ENCODE measurements around the gene SNAI3.
"Not testable (repeated sequence)": the region's sequence is repeated elsewhere in the genome, so short reads cannot be mapped to it uniquely, and the experiment has no call there.

Gene SNAI3

GRCh38 chr16:88669980-88670379 lies 16.3 kb downstream of the SNAI3 start:
- no peak for DNase-seq (ENCODE audit: low read depth)

GRCh38 chr16:88669493-88669892 lies 16.8 kb downstream of the SNAI3 start:
- not testable (repeated sequence) for DNase-seq (ENCODE audit: low read depth)

- DNase-seq (ENCODE audit: low read depth) = no peak
These were observed 18.8 kb downstream of the SNAI3 start for GRCh38 chr16:88667461-88667860.

- no peak for DNase-seq (ENCODE audit: low read depth)
These were observed 20.7 kb downstream of the SNAI3 start for GRCh38 chr16:88665570-88665969.

GRCh38 chr16:88665148-88665547 lies 21.2 kb downstream of the SNAI3 start:
- no peak for DNase-seq (ENCODE audit: low read depth)

GRCh38 chr16:88662843-88663606 lies 23.3 kb downstream of the SNAI3 start, which contains the start of gene MVD:
TSS of gene MVD (minus strand) at chr16:88663091. CDS start at chr16:88663080, 11 bp downstream.
- peak; percentile 93 for DNase-seq (ENCODE audit: low read depth)

- DNase-seq (ENCODE audit: low read depth) = no peak
These were observed 24.0 kb downstream of the SNAI3 start for GRCh38 chr16:88662222-88662842.

GRCh38 chr16:88661468-88661867 lies 24.8 kb downstream of the SNAI3 start:
- DNase-seq (ENCODE audit: low read depth) = no peak

GRCh38 chr16:88659160-88659559 lies 27.1 kb downstream of the SNAI3 start:
- no peak for DNase-seq (ENCODE audit: low read depth)

- no peak for DNase-seq (ENCODE audit: low read depth)
These were observed 27.6 kb downstream of the SNAI3 start for GRCh38 chr16:88658714-88659113.

- no peak for DNase-seq (ENCODE audit: low read depth)
These were observed 28.9 kb downstream of the SNAI3 start for GRCh38 chr16:88657371-88657770.

GRCh38 chr16:88656291-88656980 lies 29.9 kb downstream of the SNAI3 start:
- DNase-seq (ENCODE audit: low read depth) = no peak

GRCh38 chr16:88655733-88656281 lies 30.5 kb downstream of the SNAI3 start:
- no peak for DNase-seq (ENCODE audit: low read depth)

GRCh38 chr16:88655053-88655732 lies 31.1 kb downstream of the SNAI3 start:
- DNase-seq (ENCODE audit: low read depth) = no peak

GRCh38 chr16:88654363-88655052 lies 31.8 kb downstream of the SNAI3 start:
- no peak for DNase-seq (ENCODE audit: low read depth)

- DNase-seq (ENCODE audit: low read depth) = no peak
These were observed 32.5 kb downstream of the SNAI3 start for GRCh38 chr16:88653596-88654362.

GRCh38 chr16:88653101-88653500 lies 33.2 kb downstream of the SNAI3 start:
- DNase-seq (ENCODE audit: low read depth) = no peak

- DNase-seq (ENCODE audit: low read depth) = no peak
These were observed 33.6 kb downstream of the SNAI3 start for GRCh38 chr16:88652762-88653063.

GRCh38 chr16:88651989-88652761 lies 34.1 kb downstream of the SNAI3 start:
- no peak for DNase-seq (ENCODE audit: low read depth)
